ENCODE measurements around the gene EMILIN1.

The EMILIN1 gene

GRCh38 chr2:27070653-27071276 lies 7.7 kb upstream of the EMILIN1 start:
- no peaks in the 10 kb centered on the region for H3K9me2 ChIP-seq (replicated peaks; ENCODE audit: control insufficient read depth, low read length)
- H3K27me3 ChIP-seq (ENCODE audit: control insufficient read depth, low read length): no peaks in the 10 kb centered on the region
- TF ChIP-seq CTCF (IDR thresholded peaks at IDR 0.05; ENCODE audit: low read depth, low read length, poor library complexity, severe bottlenecking): no peak
- no peak for TF ChIP-seq EZH2phosphoT487 (IDR thresholded peaks at IDR 0.05; ENCODE audit: borderline replicate concordance, low read length)
- H4K20me1 ChIP-seq (ENCODE audit: control insufficient read depth, insufficient read depth, low read depth, low read length): no peaks in the 10 kb centered on the region
- 0 out of 2 replicates have a peak, but pooled peaks cover 7% of the 10 kb centered on the region for H3F3A ChIP-seq (ENCODE audit: control insufficient read depth, insufficient read depth)
- H3K36me3 ChIP-seq (ENCODE audit: control insufficient read depth, low read length): peaks cover 46% of the 10 kb centered on the region
- H3K4me3 ChIP-seq (ENCODE audit: low read length): peak overlapping the region; percentile 86
- peaks cover 34% of the 10 kb centered on the region for H3K79me2 ChIP-seq (ENCODE audit: control insufficient read depth, low read length)
- H3K27ac ChIP-seq (ENCODE audit: low read depth, low read length): peak overlapping the region; percentile 37
- no peaks in the 10 kb centered on the region for H3K9me3 ChIP-seq (ENCODE audit: control insufficient read depth, insufficient read depth, low read length)
- H3K4me1 ChIP-seq (ENCODE audit: control insufficient read depth, low read length): peaks cover 51% of the 10 kb centered on the region
- H3K4me2 ChIP-seq (ENCODE audit: low read length): peak overlapping the region; percentile 74

- Histone ChIP-seq H3K4me3 (ENCODE audit: low read length) (peak within 1 kb of the TSS; percentile 86), H3K9me2 (replicated peaks; ENCODE audit: control insufficient read depth, low read length) (no peaks in the 10 kb centered on the region), H3K4me1 (ENCODE audit: control insufficient read depth, low read length) (peaks cover 58% of the 10 kb centered on the region), H3K27me3 (ENCODE audit: control insufficient read depth, low read length) (no peaks in the 10 kb centered on the region), H4K20me1 (ENCODE audit: control insufficient read depth, insufficient read depth, low read depth, low read length) (no peaks in the 10 kb centered on the region), H3F3A (ENCODE audit: control insufficient read depth, insufficient read depth) (peaks cover 13% of the 10 kb centered on the region; the same call in 1 of the 2 replicates), H3K36me3 (ENCODE audit: control insufficient read depth, low read length) (peaks cover 43% of the 10 kb centered on the region), H3K9me3 (ENCODE audit: control insufficient read depth, insufficient read depth, low read length) (no peaks in the 10 kb centered on the region), H3K4me2 (ENCODE audit: low read length) (peak within 1 kb of the TSS; percentile 74), H3K27ac (ENCODE audit: low read depth, low read length) (peak within 1 kb of the TSS; percentile 37), H3K79me2 (ENCODE audit: control insufficient read depth, low read length) (peaks cover 34% of the 10 kb centered on the region)
- TF ChIP-seq CTCF (IDR thresholded peaks at IDR 0.05; ENCODE audit: low read depth, low read length, poor library complexity, severe bottlenecking): peak; percentile 35
- TF ChIP-seq EZH2phosphoT487 (IDR thresholded peaks at IDR 0.05; ENCODE audit: borderline replicate concordance, low read length): no peak
Measured at GRCh38 chr2:27071277-27071989, 7.0 kb upstream of the EMILIN1 start, which contains the start of gene OST4. Gene OST4 (minus strand): TSS chr2:27071654.

GRCh38 chr2:27071990-27072830 lies 6.2 kb upstream of the EMILIN1 start:
- Histone ChIP-seq H3K4me2 (ENCODE audit: low read length) (peak overlapping the region; percentile 74), H3K79me2 (ENCODE audit: control insufficient read depth, low read length) (peaks cover 34% of the 10 kb centered on the region), H3K4me1 (ENCODE audit: control insufficient read depth, low read length) (peaks cover 66% of the 10 kb centered on the region), H3K9me2 (replicated peaks; ENCODE audit: control insufficient read depth, low read length) (no peaks in the 10 kb centered on the region), H3K9me3 (ENCODE audit: control insufficient read depth, insufficient read depth, low read length) (no peaks in the 10 kb centered on the region), H3F3A (ENCODE audit: control insufficient read depth, insufficient read depth) (peaks cover 15% of the 10 kb centered on the region; the same call in 1 of the 2 replicates), H3K36me3 (ENCODE audit: control insufficient read depth, low read length) (peaks cover 42% of the 10 kb centered on the region), H3K4me3 (ENCODE audit: low read length) (peak overlapping the region; percentile 86), H3K27me3 (ENCODE audit: control insufficient read depth, low read length) (no peaks in the 10 kb centered on the region), H4K20me1 (ENCODE audit: control insufficient read depth, insufficient read depth, low read depth, low read length) (no peaks in the 10 kb centered on the region), H3K27ac (ENCODE audit: low read depth, low read length) (no peak overlapping the region)
- TF ChIP-seq CTCF (IDR thresholded peaks at IDR 0.05; ENCODE audit: low read depth, low read length, poor library complexity, severe bottlenecking): no peak
- no peak for TF ChIP-seq EZH2phosphoT487 (IDR thresholded peaks at IDR 0.05; ENCODE audit: borderline replicate concordance, low read length)
